ENCODE results near the gene DAPK1. TPM values are rescaled to one million over a fixed set of nuclear protein-coding genes. Genes with fewer than 3 reads are reported as not detected.

The DAPK1 gene
- total and polyA plus RNA-seq, 8 donors, result 29.1 to 98.7 (median 45.4) TPM

- H3K36me3 ChIP-seq, result no peaks in the 10 kb centered on the region
- peak overlapping the region in 3 of 4 donors; percentile 30 to 81 (median 68) for H3K27ac ChIP-seq
- no peak overlapping the region for H3K4me3 ChIP-seq
- H3K4me1 ChIP-seq, result peaks cover 44 to 51% (median 49%) of the 10 kb centered on the region in 3 donors
- intact Hi-C loops (cut with DNase I), result loop anchor here in 1 of 3 donors (10.0 kb wide), 1 partner anchor 64 kb away; no protein-coding TSS in a partner anchor
- TF ChIP-seq CTCF (IDR thresholded peaks at IDR 0.05), result no peak
- no peak for DNase-seq
- H3K27me3 ChIP-seq, result no peaks in the 10 kb centered on the region
- 42 to 51% methylated on average over 6 of the region's 6 CpGs for WGBS, 2 donors
- ATAC-seq, result peak in 1 of 4 donors; percentile 1
- no peak for FAIRE-seq
- no peaks in the 10 kb centered on the region for H3K9me3 ChIP-seq
Observed at GRCh38 chr9:87569008-87569509, 71.4 kb downstream of the DAPK1 start.

- 5% methylated on average over 5 of the region's 5 CpGs for WGBS, 2 donors
- peak overlapping the region in 3 of 4 donors; percentile 30 to 81 (median 68) for H3K27ac ChIP-seq
- DNase-seq (no peak), FAIRE-seq (no peak), ATAC-seq (peak; percentile 25 to 42 (median 28))
- no peaks in the 10 kb centered on the region for H3K36me3 ChIP-seq
- TF ChIP-seq CTCF (IDR thresholded peaks at IDR 0.05), result no peak
- intact Hi-C loops (cut with DNase I), result loop anchor here in 1 of 3 donors (10.0 kb wide), 1 partner anchor 65 kb away; no protein-coding TSS in a partner anchor
- no peak overlapping the region for H3K4me3 ChIP-seq
- H3K4me1 ChIP-seq, result peaks cover 44 to 51% (median 49%) of the 10 kb centered on the region in 3 donors
- no peaks in the 10 kb centered on the region for H3K9me3 ChIP-seq
- no peaks in the 10 kb centered on the region for H3K27me3 ChIP-seq
Observed at GRCh38 chr9:87569518-87569917, 71.9 kb downstream of the DAPK1 start.

- ATAC-seq, result peak; percentile 86 to 91 (median 90)
Observed at GRCh38 chr9:87570000-87570908, 72.6 kb downstream of the DAPK1 start.

GRCh38 chr9:87572719-87573118 lies 75.1 kb downstream of the DAPK1 start:
- intact Hi-C loops (cut with DNase I), result no loop called here
- Histone ChIP-seq H3K36me3 (no peaks in the 10 kb centered on the region), H3K4me1 (peaks cover 36 to 46% (median 38%) of the 10 kb centered on the region in 3 donors), H3K27me3 (no peaks in the 10 kb centered on the region), H3K27ac (peak overlapping the region in 3 of 4 donors; percentile 56 to 69 (median 69)), H3K4me3 (no peak overlapping the region), H3K9me3 (no peaks in the 10 kb centered on the region)
- ATAC-seq (no peak), FAIRE-seq (no peak), DNase-seq (no peak)
- WGBS, 2 donors, result 92 to 97% methylated on average over 6 of the region's 6 CpGs
- no peak for TF ChIP-seq CTCF (IDR thresholded peaks at IDR 0.05)

More at GRCh38 chr9:87570000-87570908, 72.6 kb downstream of the DAPK1 start:
- no peaks in the 10 kb centered on the region for H3K36me3 ChIP-seq
- H3K4me1 ChIP-seq, result peaks cover 44 to 51% (median 49%) of the 10 kb centered on the region in 3 donors
- no peaks in the 10 kb centered on the region for H3K9me3 ChIP-seq
- peak overlapping the region in 1 of 4 donors; percentile 1 for H3K4me3 ChIP-seq
- peak overlapping the region; percentile 42 to 81 (median 75) for H3K27ac ChIP-seq
- no peaks in the 10 kb centered on the region for H3K27me3 ChIP-seq
- intact Hi-C loops (cut with DNase I), result loop anchor here in 1 of 3 donors (10.0 kb wide), 1 partner anchor 65 kb away; no protein-coding TSS in a partner anchor
- DNase-seq (no peak), FAIRE-seq (peak; percentile 89)
- TF ChIP-seq CTCF (IDR thresholded peaks at IDR 0.05), result no peak
- 12 to 13% methylated on average over 3 of the region's 3 CpGs for WGBS, 2 donors
